IPS-11a (cell line): ENCODE data around the gene MAP4K1.

Experiments used
- H3K4me3 ChIP-seq: one replicate; pipeline ENCODE4 v1.5.1; 2013; ENCODE audit warnings: low read depth, low read length, control low read depth

Gene MAP4K1

GRCh38 chr19:38549061-38549460 lies 68.7 kb downstream of the MAP4K1 start:
- H3K4me3 ChIP-seq = no peak overlapping the region

DNA sequence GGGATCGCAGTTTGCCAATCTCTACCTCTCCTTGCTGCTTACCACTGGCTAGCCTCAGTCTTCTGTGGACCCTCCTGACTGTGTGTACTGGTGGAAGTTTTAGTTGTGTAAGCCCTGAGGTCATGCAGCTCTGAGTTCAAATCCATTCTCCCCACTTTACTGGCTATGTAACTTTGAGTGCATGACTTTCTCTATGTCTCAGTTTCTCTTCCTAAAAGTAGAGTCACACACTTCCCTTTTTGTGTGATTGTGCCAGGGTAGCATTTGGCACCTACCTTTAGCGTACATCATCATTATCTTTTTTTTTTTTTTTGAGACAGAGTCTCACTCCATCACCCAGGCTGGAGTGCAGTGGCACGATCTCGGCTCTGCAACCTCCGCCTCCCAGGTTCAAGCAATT lies 70.3 kb downstream of the MAP4K1 start:
- no peak overlapping the region for H3K4me3 ChIP-seq

DNA sequence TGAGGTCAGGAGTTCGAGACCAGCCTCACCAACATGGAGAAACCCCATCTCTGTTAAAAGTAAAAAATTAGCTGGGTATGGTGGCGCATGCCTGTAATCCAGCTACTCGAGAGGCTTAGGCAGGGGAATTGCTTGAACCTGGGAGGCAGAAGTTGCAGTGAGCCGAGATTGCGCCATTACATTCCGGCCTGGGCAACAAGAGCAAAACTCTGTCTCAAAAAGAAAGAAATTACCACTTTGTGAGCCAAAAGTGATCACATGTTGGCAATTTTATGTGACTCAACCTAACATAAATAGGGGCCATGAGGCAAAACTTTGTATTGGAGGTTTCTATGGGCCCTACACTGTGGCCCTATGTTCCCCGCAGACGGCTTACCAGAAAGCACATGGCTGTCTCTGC lies 72.2 kb downstream of the MAP4K1 start:
- no peak overlapping the region for H3K4me3 ChIP-seq

DNA sequence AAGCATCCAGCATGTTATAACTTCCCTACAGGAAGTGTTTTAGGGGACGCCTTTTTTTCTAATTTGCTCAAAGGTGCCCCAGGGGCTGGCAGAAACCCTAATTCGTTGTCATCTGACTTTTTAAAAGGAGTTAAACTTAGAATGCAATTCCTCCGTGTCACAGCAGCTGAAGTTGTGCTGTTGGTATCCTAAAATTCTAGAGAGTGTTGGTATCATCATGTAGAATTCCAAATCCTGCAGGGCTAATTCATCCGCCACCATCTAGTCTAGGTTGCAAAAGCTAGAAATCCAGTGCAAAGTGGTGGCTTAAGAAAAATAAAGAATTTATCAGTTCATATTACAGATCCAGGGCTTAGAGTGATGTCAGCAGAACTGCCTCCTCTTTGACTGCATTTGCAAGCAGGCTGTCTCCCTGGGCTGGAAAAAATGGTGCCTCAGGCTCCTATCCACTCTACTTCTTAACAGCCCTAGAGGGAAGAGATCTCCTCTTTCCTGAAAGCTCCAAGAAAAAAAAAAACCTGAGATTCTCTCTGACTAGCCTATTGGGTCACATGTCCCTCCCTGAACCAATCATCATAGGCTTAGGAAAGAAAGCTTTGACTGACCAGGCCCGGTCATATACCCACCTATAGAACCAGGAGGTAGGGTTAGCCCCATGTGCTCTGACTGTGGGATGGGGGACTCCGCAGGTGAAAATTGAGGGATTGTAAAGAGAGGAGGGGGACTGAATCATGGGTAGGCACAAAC lies 73.0 kb downstream of the MAP4K1 start:
- H3K4me3 ChIP-seq = no peak overlapping the region

GRCh38 chr19:38543807-38544568 lies 73.8 kb downstream of the MAP4K1 start:
- no peak overlapping the region for H3K4me3 ChIP-seq

DNA sequence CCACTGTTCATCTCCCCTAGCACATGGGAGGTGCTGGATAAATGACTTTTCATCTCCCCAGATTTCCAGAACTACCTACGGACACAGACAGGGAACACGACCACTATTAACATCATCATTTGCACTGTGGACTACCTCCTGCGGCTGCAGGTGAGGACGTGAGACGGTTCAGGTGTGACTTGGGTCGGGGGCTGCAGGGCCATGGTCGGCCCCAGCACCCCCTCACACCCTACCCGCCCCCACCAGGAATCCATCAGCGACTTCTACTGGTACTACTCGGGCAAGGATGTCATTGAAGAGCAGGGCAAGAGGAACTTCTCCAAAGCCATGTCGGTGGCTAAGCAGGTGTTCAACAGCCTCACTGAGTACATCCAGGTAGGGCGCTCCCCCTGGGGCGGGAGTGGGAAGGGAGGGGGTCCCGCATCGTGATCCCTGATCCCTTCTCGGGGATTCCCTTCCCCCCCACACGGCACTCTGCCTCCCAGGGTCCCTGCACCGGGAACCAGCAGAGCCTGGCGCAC lies 74.4 kb downstream of the MAP4K1 start:
- H3K4me3 ChIP-seq = no peak overlapping the region

GRCh38 chr19:38542040-38542439 lies 75.7 kb downstream of the MAP4K1 start:
- H3K4me3 ChIP-seq = no peak overlapping the region

DNA sequence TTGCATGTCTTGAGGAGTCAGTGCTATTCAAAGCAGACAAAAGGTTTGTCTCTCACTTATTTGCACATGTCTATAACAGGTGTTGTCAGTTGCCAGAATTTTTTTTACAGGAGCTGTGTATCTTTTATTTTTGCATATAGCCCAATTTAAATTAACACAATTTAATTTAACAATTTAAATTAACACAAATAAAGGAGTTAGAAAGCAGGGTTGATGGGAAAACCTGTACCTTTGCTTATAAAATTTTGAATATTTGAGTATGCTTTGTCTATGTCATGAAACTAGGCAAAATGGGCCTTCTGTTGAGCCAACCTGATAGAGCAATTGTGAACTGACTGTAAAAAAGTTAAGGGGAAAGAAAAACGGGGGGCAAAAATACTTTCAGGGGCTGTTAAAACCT lies 78.0 kb downstream of the MAP4K1 start:
- no peak overlapping the region for H3K4me3 ChIP-seq

GRCh38 chr19:38538793-38539528 lies 78.8 kb downstream of the MAP4K1 start:
- H3K4me3 ChIP-seq = no peak overlapping the region

GRCh38 chr19:38538386-38538785 lies 79.4 kb downstream of the MAP4K1 start:
- no peak overlapping the region for H3K4me3 ChIP-seq
